OCI-LY1 (cell line): ENCODE measurements around the gene TAF11L14.

Experiments used
- CTCF ChIP-seq: fragments of 200-600 bp; sonication (generic), shearing (Covaris generic); IDR thresholded peaks from 2 replicates; pipeline ENCODE4 v1.5.1; 2017; ENCODE audit warnings: mild to moderate bottlenecking, antibody characterized with exemption, low read length, moderate library complexity, mixed read lengths
- EZH2 ChIP-seq: fragments of 200-600 bp; sonication (generic), shearing (Covaris generic); IDR thresholded peaks from 2 replicates; pipeline ENCODE4 v1.8.0; 2017; ENCODE audit warnings: borderline replicate concordance, mixed run types, mild to moderate bottlenecking, antibody characterized with exemption, low read length, moderate library complexity, mixed read lengths

GRCh38 chr5:17663182-17663581 lies 28.9 kb downstream of the TAF11L14 start:
- TF ChIP-seq CTCF (no peak), EZH2 (no peak)
